Trophoblast cell (in vitro differentiated cells and primary cell): ENCODE results near the gene CCDC184.

Source experiments
- DNase-seq, 2 donors: peaks; one replicate each; pipeline ENCODE4 v3.0.0-alpha.2; 2016
- H2AFZ ChIP-seq: 2 replicates; pipeline ENCODE4 v1.6.1; 2013; ENCODE audit warnings: low read length, moderate library complexity, mild to moderate bottlenecking; ENCODE audit not compliant: insufficient read depth, poor library complexity
- H2AK5ac ChIP-seq: 2 replicates; pipeline ENCODE4 v1.6.1; 2013; ENCODE audit warnings: mild to moderate bottlenecking, low read length
- H2BK120ac ChIP-seq: 2 replicates; pipeline ENCODE4 v1.6.1; 2013; ENCODE audit warnings: low read length, mild to moderate bottlenecking, moderate library complexity; ENCODE audit not compliant: insufficient read depth, poor library complexity
- H2BK12ac ChIP-seq: 2 replicates; pipeline ENCODE4 v1.6.1; 2013; ENCODE audit warnings: mild to moderate bottlenecking, low read length, moderate library complexity
- H2BK5ac ChIP-seq: 2 replicates; pipeline ENCODE4 v1.6.1; 2013; ENCODE audit warnings: low read length, low read depth, moderate library complexity, mild to moderate bottlenecking; ENCODE audit not compliant: poor library complexity
- H3K14ac ChIP-seq: 2 replicates; pipeline ENCODE4 v1.6.1; 2013; ENCODE audit warnings: mild to moderate bottlenecking, low read length
- H3K18ac ChIP-seq: 2 replicates; pipeline ENCODE4 v1.6.1; 2013; ENCODE audit warnings: mild to moderate bottlenecking, low read length
- H3K23ac ChIP-seq: 2 replicates; pipeline ENCODE4 v1.6.1; 2013; ENCODE audit warnings: low read length
- H3K27ac ChIP-seq: 2 replicates; pipeline ENCODE4 v1.5.1; 2013; ENCODE audit warnings: low read depth, mild to moderate bottlenecking, inconsistent platforms, low read length, moderate library complexity
- H3K27me3 ChIP-seq: 2 replicates; pipeline ENCODE4 v1.6.1; 2013; ENCODE audit warnings: inconsistent platforms, mild to moderate bottlenecking, low read length, moderate library complexity; ENCODE audit not compliant: insufficient read depth
- H3K36me3 ChIP-seq, 2 experiments: 1 replicate in 1 of 2; 2 replicates in 1 of 2; pipeline ENCODE4 v1.6.1; 2013; ENCODE audit warnings: low read length in 2 of 2, mild to moderate bottlenecking in 2 of 2, moderate library complexity in 1 of 2; ENCODE audit not compliant: insufficient read depth in 2 of 2, control insufficient read depth in 1 of 2
- H3K4ac ChIP-seq: 2 replicates; pipeline ENCODE4 v1.6.1; 2013; ENCODE audit warnings: low read depth, mild to moderate bottlenecking, low read length, moderate library complexity
- H3K4me1 ChIP-seq, 2 experiments: 1 replicate in 1 of 2; 2 replicates in 1 of 2; pipeline ENCODE4 v1.6.1; 2013; ENCODE audit warnings: low read length in 2 of 2, mild to moderate bottlenecking in 2 of 2, moderate library complexity in 1 of 2; ENCODE audit not compliant: insufficient read depth in 2 of 2, control insufficient read depth in 1 of 2
- H3K4me2 ChIP-seq: 2 replicates; pipeline ENCODE4 v1.6.1; 2013; ENCODE audit warnings: inconsistent platforms, mild to moderate bottlenecking, low read length, moderate library complexity
- H3K4me3 ChIP-seq: 2 replicates; pipeline ENCODE4 v1.5.1; 2013; ENCODE audit warnings: mild to moderate bottlenecking, low read depth, low read length, inconsistent platforms
- H3K79me1 ChIP-seq: one replicate; pipeline ENCODE4 v1.6.1; 2013; ENCODE audit warnings: low read length
- H3K79me2 ChIP-seq: 2 replicates; pipeline ENCODE4 v1.6.1; 2013; ENCODE audit warnings: low read length, mild to moderate bottlenecking; ENCODE audit not compliant: control insufficient read depth, insufficient read depth, poor library complexity
- H3K9ac ChIP-seq: 2 replicates; pipeline ENCODE4 v1.6.1; 2013; ENCODE audit warnings: mild to moderate bottlenecking, low read length
- H3K9me3 ChIP-seq: 2 replicates; pipeline ENCODE4 v1.6.1; 2013; ENCODE audit warnings: low read depth, mild to moderate bottlenecking, control low read depth, inconsistent platforms, low read length; ENCODE audit not compliant: insufficient read depth
- H4K12ac ChIP-seq: 2 replicates; pipeline ENCODE4 v1.6.1; 2013; ENCODE audit warnings: low read depth, mild to moderate bottlenecking, low read length, moderate library complexity
- H4K8ac ChIP-seq: 2 replicates; pipeline ENCODE4 v1.6.1; 2013; ENCODE audit warnings: low read depth, mild to moderate bottlenecking, low read length, moderate library complexity
- H4K91ac ChIP-seq: one replicate; pipeline ENCODE4 v1.6.1; 2013; ENCODE audit warnings: low read depth, mild to moderate bottlenecking, low read length, moderate library complexity
- WGBS: extraction: QIAGEN DNeasy Blood & Tissue Kit; methylation state at CpG from one replicate; pipeline ENCODE4 v1.1.7; 2013; ENCODE audit warnings: missing lambda C conversion rate; ENCODE audit not compliant: insufficient read length, insufficient coverage; ENCODE audit errors: extremely low coverage; 5-methylcytosine and 5-hydroxymethylcytosine counted together

The CCDC184 gene

DNA sequence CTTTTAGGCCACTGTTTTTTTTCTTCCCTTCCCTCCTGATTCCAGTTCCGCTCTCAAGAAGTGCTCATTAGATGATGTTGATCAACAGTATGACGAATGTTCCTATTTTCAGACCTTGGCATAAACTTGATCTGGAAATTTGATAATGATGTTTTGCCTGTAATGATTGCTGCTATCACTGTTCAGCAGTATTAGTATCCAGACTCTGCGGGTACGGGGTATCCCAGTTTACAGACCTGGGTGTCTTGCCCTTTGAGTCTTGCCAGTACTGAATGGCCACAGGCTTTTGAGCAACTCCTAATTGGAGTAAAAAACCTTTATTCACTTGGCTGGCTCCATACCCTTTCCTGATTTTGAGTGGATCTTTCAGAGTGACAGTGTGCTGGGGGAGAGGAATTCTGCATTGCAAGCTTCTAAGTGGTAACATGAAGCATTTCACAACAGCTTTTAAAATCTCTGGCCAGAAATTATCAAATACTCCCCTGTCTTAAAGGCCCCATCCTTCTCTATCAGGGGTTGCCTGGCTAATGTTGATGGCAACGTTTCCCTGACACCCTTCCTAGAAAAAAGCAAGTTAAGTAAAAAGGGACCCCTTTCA, 20.2 kb upstream of the CCDC184 start:
- Histone ChIP-seq H2AFZ (no peak overlapping the region), H4K12ac (no peak overlapping the region), H3K36me3 (no peaks in the 10 kb centered on the region), H3K9me3 (no peaks in the 10 kb centered on the region), H3K14ac (no peak overlapping the region), H3K79me2 (no peaks in the 10 kb centered on the region), H3K27ac (no peak overlapping the region), H2AK5ac (no peak overlapping the region), H3K4me3 (no peak overlapping the region), H3K4me2 (no peak overlapping the region), H3K23ac (no peak overlapping the region), H3K18ac (no peak overlapping the region), H3K79me1 (no peaks in the 10 kb centered on the region), H4K91ac (no peak overlapping the region), H3K4me1 (no peaks in the 10 kb centered on the region), H3K27me3 (no peaks in the 10 kb centered on the region), H2BK120ac (no peak overlapping the region), H2BK12ac (no peak overlapping the region), H3K4ac (no peak overlapping the region), H4K8ac (no peak overlapping the region), H3K9ac (no peak overlapping the region), H2BK5ac (no peak overlapping the region)
- DNase-seq, result no peak
- WGBS, result no CpG with 5 or more reads among the region's 5 CpGs

DNA sequence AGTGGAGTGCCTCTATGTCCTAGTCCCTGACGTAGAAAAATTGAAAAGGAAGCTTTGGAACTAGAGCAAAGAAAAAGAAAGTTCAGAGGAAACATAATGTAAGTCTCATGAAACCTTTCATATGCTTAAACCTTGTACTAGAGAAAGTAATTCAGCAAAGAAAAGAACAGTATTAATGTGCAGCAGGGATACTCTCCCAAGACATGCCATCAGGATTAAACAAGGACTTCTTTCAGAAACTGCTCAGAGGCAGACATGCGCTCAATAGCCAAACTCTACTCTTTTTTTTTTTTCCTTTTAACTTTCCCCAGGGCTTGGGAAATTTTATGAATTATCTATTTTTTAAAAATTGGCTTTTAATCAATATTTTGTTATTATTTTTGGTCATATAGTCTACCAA, 19.0 kb upstream of the CCDC184 start:
- no peak overlapping the region for H2AFZ ChIP-seq
- no peak overlapping the region for H3K23ac ChIP-seq
- no peak overlapping the region for H2BK12ac ChIP-seq
- no peaks in the 10 kb centered on the region for H3K79me1 ChIP-seq
- H4K8ac ChIP-seq, result no peak overlapping the region
- DNase-seq, result no peak
- H4K91ac ChIP-seq, result no peak overlapping the region
- H3K4ac ChIP-seq, result no peak overlapping the region
- no peak overlapping the region for H2AK5ac ChIP-seq
- H3K27me3 ChIP-seq, result no peaks in the 10 kb centered on the region
- WGBS, result no CpG with 5 or more reads among the region's 2 CpGs
- H3K14ac ChIP-seq, result no peak overlapping the region
- H3K36me3 ChIP-seq, result no peaks in the 10 kb centered on the region
- H3K9ac ChIP-seq, result no peak overlapping the region
- no peaks in the 10 kb centered on the region for H3K79me2 ChIP-seq
- H3K4me1 ChIP-seq, result no peaks in the 10 kb centered on the region
- no peak overlapping the region for H2BK5ac ChIP-seq
- no peak overlapping the region for H2BK120ac ChIP-seq
- H3K4me2 ChIP-seq, result no peak overlapping the region
- H3K4me3 ChIP-seq, result no peak overlapping the region
- H4K12ac ChIP-seq, result no peak overlapping the region
- H3K18ac ChIP-seq, result no peak overlapping the region
- no peak overlapping the region for H3K27ac ChIP-seq
- no peaks in the 10 kb centered on the region for H3K9me3 ChIP-seq

DNA sequence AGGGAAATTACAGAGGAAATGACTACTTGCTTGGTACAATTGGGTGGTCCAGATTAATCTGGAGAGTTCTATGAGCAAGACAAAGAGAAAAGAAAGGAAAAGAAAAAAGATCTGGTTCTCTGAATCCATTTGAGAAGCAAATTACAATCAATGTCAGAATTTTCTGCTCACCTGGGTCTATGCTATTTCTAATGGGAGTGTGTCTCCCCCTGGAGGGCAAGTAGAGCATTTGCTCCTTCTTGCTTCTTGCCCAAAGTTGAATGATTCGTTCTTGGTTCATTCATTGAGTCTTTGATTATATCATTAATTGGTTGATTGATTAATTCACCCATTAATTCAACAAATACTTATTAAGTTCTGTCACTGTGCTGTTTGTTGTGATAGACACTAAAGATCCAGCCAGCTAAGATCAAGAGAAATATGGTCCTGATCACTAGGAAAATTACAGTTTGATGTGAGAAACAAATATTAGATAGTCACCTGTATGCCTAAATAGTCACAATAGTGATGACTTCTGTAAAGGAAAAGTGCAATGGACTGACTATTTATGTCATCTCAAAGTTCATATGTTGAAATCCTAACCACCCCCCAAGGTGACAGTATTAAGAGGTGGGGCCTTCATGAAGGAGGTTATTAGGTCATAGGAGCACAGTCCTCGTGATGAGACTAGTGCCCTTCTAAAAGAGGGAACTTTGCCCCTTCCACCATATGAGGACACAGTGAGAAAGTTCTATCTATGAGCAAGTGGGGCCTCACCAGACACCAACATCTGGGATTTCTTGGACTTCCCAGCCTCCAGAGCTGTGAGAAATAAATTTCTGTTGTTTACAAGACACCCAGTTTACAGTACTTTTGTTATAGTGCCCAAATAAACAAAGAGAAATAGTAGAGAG, 18.1 kb upstream of the CCDC184 start:
- no peaks in the 10 kb centered on the region for H3K79me1 ChIP-seq
- no peak overlapping the region for H3K4ac ChIP-seq
- DNase-seq, result peak; percentile 14 to 73
- H4K91ac ChIP-seq, result no peak overlapping the region
- no peak overlapping the region for H3K23ac ChIP-seq
- H2BK120ac ChIP-seq, result no peak overlapping the region
- no CpG with 5 or more reads among the region's 2 CpGs for WGBS
- H3K4me3 ChIP-seq, result no peak overlapping the region
- no peaks in the 10 kb centered on the region for H3K36me3 ChIP-seq
- H3K14ac ChIP-seq, result no peak overlapping the region
- H3K4me2 ChIP-seq, result no peak overlapping the region
- H3K27ac ChIP-seq, result no peak overlapping the region
- H4K12ac ChIP-seq, result no peak overlapping the region
- H3K4me1 ChIP-seq, result no peaks in the 10 kb centered on the region
- no peak overlapping the region for H2AFZ ChIP-seq
- H3K9me3 ChIP-seq, result no peaks in the 10 kb centered on the region
- no peaks in the 10 kb centered on the region for H3K27me3 ChIP-seq
- H2BK12ac ChIP-seq, result no peak overlapping the region
- no peaks in the 10 kb centered on the region for H3K79me2 ChIP-seq
- H3K9ac ChIP-seq, result no peak overlapping the region
- H2BK5ac ChIP-seq, result no peak overlapping the region
- H2AK5ac ChIP-seq, result no peak overlapping the region
- no peak overlapping the region for H3K18ac ChIP-seq
- no peak overlapping the region for H4K8ac ChIP-seq

DNA sequence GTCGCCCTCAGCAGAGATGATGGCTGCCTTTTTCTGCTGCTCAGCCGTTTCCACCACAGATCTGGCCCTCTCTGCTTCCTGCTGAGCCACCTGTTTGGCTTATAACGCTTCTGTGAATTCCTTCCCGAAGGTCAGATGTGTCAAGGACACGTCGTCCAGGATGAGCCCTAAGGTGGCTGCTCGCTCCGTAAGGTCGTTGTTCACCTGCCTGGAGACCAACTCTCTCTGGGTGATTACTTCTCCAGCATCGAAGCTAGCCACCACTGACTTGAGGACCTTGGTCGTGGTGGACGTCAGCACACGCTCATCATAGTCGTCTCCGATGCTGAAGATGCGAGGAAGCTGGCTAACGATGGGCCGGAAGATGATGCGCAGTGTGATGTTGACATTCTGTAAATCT, 14.4 kb upstream of the CCDC184 start:
- Histone ChIP-seq H4K8ac (no peak overlapping the region), H2BK12ac (no peak overlapping the region), H3K27me3 (no peaks in the 10 kb centered on the region), H2BK5ac (no peak overlapping the region), H3K27ac (no peak overlapping the region), H3K9ac (no peak overlapping the region), H3K79me2 (no peaks in the 10 kb centered on the region), H3K4me1 (no peaks in the 10 kb centered on the region), H4K12ac (no peak overlapping the region), H3K4me2 (no peak overlapping the region), H3K18ac (no peak overlapping the region), H3K4me3 (no peak overlapping the region), H2AFZ (no peak overlapping the region), H2AK5ac (no peak overlapping the region), H3K14ac (no peak overlapping the region), H4K91ac (no peak overlapping the region), H3K79me1 (no peaks in the 10 kb centered on the region), H3K23ac (no peak overlapping the region), H3K36me3 (no peaks in the 10 kb centered on the region), H3K9me3 (no peaks in the 10 kb centered on the region), H2BK120ac (no peak overlapping the region), H3K4ac (no peak overlapping the region)
- WGBS, result no CpG with 5 or more reads among the region's 19 CpGs
- DNase-seq, result no peak
